GM12873 (cell line): ENCODE data around the gene CCL28.

Experiments
- TF ChIP-seq, protein P1 (sequence below): IDR thresholded peaks from 2 replicates; pipeline ENCODE4 v1.5.1; 2012; ENCODE audit warnings: low read depth, mild to moderate bottlenecking, moderate library complexity, low read length, control low read depth; ENCODE audit not compliant: insufficient read depth; ENCODE audit errors: missing control alignments

CCL28 gene

DNA sequence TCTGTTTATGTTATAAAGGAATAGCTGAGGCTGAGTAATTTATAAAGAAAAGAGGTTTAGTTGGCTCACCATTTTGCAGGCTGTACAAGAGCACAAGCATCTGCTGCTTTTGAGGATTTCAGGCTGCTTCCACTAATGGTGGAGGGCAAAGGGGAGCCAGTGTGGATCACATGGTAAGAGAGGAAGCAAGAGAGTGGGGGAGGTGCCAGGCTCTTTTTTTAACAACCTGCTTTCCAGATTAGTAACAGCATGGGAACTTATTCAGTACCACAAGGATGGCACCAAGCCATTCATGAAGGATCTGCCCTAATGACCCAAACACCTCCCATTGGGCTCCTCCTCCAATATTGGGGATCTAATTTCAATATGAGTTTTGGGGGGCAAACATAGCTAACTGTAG is 40.4 kb downstream of the CCL28 start:
- TF ChIP-seq, protein P1, sequence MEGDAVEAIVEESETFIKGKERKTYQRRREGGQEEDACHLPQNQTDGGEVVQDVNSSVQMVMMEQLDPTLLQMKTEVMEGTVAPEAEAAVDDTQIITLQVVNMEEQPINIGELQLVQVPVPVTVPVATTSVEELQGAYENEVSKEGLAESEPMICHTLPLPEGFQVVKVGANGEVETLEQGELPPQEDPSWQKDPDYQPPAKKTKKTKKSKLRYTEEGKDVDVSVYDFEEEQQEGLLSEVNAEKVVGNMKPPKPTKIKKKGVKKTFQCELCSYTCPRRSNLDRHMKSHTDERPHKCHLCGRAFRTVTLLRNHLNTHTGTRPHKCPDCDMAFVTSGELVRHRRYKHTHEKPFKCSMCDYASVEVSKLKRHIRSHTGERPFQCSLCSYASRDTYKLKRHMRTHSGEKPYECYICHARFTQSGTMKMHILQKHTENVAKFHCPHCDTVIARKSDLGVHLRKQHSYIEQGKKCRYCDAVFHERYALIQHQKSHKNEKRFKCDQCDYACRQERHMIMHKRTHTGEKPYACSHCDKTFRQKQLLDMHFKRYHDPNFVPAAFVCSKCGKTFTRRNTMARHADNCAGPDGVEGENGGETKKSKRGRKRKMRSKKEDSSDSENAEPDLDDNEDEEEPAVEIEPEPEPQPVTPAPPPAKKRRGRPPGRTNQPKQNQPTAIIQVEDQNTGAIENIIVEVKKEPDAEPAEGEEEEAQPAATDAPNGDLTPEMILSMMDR: no peak

DNA sequence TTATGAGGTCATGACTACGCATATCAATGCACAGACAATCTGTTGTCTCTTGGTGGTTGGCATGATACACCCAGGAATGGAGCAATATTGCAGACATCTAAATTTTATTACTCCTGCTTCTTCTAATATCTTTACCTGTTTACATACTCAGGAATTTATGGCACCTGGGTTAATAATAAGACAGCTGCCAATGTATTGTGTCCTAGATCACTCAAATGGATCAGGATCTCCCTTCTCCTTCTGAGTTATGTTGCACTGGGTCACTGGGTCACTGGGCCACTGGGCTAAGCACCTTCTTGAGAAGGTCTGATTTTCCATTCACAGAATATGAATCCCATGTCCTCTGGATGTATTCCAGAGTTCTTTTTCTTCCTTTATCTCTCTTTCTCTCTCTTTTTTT is 41.8 kb downstream of the CCL28 start:
- TF ChIP-seq, protein P1: no peak

DNA sequence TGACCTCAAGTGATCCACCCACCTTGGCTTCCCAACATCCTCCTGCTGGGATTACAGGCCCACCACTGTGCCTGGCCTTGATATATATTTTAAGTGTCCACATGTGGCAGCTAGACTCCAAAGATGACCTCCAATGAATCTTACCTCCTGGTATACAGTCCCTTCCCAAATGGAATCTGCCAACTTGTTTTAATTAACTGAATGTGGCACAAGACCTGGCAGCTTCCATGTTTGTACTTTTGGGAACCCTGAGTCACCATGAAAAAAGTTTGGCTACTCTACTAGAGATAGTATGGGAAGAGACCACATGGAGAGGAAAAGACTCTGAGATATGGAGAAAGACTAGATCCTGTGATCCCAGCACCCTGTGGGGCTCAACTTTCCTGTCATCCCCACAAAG is 42.5 kb downstream of the CCL28 start:
- TF ChIP-seq, protein P1: no peak

DNA sequence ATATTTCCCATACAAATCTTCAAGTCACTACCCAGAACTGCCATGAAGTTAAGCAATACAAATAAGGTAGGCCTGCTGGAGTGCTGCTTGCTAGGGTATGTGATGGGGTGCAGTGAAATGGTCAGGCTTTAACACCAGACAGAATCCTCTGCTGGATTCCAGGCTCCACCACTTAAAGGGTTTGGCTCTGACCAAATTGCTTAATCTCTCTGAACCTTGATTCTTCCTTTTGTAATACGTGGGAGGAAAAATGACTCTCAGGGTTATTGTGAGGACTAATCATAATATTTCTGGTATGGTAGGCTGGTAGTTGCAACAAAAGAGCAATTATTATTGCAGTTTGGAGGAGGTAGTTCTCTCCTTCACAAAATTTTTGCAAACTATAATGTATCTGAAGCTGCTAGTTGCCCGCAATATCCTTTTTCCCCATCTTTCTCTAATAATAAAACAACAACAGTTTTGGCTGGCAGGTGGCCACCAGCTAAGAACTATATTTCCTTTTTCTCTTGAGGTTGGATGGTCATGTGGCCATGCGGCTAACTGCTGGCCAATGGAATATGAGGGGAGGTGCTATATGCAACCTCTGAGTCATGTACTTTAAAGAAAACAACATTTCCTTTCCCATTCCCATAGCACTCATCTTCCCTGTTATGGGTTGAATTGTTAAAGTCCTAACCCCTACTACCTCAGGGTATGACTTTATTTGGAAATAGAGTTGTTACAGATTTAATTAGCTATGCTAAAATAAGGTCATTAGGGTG is 44.1 kb downstream of the CCL28 start:
- TF ChIP-seq, protein P1: no peak

DNA sequence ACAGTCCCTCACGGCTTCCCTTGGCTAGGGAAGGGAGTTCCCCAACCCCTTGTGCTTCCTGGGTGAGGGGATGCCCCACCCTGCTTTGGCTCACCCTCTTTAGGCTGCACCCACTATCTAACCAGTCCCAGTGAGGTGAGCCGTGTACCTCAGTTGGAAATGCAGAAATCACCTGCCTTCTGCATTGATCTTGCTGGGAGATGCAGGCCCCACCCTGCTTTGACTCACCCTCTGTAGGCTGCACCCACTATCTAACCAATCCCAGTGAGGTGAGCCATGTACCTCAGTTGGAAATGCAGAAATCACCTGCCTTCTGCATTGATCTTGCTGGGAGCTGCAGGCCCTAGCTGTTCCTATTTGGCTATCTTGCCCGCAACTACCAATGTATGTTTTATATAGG is 44.7 kb downstream of the CCL28 start:
- TF ChIP-seq, protein P1: no peak

DNA sequence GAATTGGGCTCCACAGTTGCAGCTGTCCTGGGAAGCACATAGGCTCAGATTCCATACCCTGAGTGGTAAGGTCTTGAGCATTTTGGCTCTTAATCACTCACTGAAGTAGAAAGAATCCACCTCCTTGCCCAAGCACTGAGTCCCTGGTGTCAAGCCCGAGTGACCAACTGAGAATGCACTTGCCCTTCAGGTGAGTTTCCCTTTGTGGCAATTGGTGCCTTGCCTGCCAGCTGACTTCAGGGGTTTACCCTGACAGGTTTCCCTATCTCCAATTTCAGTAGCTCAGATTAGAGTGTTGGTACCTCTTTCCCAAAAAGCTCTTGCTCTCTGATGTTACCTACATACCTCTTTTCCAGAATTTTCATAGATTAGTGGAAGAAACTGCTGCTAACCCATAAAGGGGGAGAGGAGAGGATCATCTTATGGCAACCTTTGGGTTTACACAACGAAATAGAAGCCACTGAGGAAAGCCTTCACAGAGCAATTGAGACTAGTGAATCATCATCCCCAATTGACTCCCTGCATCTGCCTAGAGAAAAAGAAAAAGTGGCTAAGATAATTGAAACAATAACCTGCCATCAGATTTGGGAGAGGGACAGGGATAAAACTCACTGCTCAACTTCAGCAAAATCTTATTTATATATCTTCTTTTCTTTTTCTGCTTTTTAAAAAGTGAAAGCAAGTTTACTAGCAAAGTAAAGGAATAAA is 48.6 kb downstream of the CCL28 start:
- TF ChIP-seq, protein P1: no peak

DNA sequence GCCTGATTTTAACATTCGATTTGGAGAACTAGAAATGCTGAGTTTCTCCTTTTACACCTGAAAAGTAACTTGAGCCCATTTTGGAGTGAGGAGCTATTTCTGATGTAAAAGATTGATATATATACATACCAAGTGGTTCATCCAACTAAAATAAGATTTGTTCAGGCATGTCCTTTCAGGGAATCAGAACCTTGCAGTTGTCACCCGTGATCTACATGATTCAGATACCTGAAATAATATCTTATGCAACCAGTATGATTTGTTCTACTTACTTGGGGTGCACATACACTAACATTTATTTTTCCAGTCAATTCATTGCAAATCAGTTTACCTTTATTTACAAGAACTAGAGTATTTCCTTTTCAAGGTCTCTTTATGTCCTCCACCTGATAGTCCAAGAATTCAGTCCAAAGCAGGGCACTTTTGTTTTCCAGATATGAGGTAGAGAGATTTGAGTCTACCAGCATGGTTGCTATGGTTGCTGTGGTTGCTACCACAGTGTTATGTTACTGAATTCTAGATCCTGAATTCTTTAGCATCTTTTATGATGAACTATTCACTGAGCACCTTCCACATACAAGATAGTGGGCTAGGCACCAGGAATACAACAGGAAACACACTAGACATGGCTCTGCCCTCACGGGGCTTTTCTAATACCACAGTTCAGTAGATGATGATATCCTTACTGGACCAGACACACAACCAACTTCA is 49.3 kb downstream of the CCL28 start:
- TF ChIP-seq, protein P1: no peak
